Breast epithelium (tissue), 3 donors: ENCODE data around the gene KIAA0753.

Experiments used
- POLR2A ChIP-seq: fragments of 450-650 bp; IDR thresholded peaks from one replicate; pipeline ENCODE4 v1.6.1; 2016; ENCODE audit warnings: antibody characterized with exemption, mild to moderate bottlenecking, moderate library complexity
- POLR2AphosphoS5 ChIP-seq, 3 donors: sonication (generic); formaldehyde crosslinking; IDR thresholded peaks; one replicate each; pipeline ENCODE4 v1.6.1; 2017; ENCODE audit warnings: antibody characterized with exemption in 3 of 3
- TF ChIP-seq, protein P1 (sequence below), 3 donors: fragments of 450-650 bp; IDR thresholded peaks; one replicate each; pipeline ENCODE4 v1.5.1; 2016 to 2017; ENCODE audit warnings: antibody characterized with exemption in 3 of 3, mild to moderate bottlenecking in 3 of 3, moderate library complexity in 3 of 3

- no peak for TF ChIP-seq POLR2A
- TF ChIP-seq, protein P1, sequence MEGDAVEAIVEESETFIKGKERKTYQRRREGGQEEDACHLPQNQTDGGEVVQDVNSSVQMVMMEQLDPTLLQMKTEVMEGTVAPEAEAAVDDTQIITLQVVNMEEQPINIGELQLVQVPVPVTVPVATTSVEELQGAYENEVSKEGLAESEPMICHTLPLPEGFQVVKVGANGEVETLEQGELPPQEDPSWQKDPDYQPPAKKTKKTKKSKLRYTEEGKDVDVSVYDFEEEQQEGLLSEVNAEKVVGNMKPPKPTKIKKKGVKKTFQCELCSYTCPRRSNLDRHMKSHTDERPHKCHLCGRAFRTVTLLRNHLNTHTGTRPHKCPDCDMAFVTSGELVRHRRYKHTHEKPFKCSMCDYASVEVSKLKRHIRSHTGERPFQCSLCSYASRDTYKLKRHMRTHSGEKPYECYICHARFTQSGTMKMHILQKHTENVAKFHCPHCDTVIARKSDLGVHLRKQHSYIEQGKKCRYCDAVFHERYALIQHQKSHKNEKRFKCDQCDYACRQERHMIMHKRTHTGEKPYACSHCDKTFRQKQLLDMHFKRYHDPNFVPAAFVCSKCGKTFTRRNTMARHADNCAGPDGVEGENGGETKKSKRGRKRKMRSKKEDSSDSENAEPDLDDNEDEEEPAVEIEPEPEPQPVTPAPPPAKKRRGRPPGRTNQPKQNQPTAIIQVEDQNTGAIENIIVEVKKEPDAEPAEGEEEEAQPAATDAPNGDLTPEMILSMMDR (IDR thresholded peaks at IDR 0.05), result no peak
- TF ChIP-seq POLR2AphosphoS5 (IDR thresholded peaks at IDR 0.05), result no peak
Measured at GRCh38 chr17:6605142-6605541, 35.4 kb downstream of the KIAA0753 start.
